Right lobe of liver (tissue), 4 donors: ENCODE results near the gene DBET.
"Not testable (repeated sequence)": the region's sequence is repeated elsewhere in the genome, so short reads cannot be mapped to it uniquely, and the experiment has no call there.

Experiments used
- POLR2A ChIP-seq: fragments of 450-650 bp; IDR thresholded peaks from one replicate; pipeline ENCODE4 v1.6.1; 2017; ENCODE audit warnings: antibody characterized with exemption, mild to moderate bottlenecking
- TF ChIP-seq, protein P1 (sequence below), 4 donors: fragments of 200-600 bp in 3 of 4; fragments of 450-650 bp in 1 of 4; IDR thresholded peaks; one replicate each; pipeline versions ENCODE4 v1.5.1 to v1.8.0; 2016 to 2022; ENCODE audit warnings: antibody characterized with exemption in 4 of 4, mild to moderate bottlenecking in 2 of 4
- donor health status: DM: no; HTN: no; CAD: no.
- donor health status: DM: no; HTN: no; CAD: no.
- donor health status: DM: no; HTN: yes; CAD: no.

- TF ChIP-seq, protein P1, sequence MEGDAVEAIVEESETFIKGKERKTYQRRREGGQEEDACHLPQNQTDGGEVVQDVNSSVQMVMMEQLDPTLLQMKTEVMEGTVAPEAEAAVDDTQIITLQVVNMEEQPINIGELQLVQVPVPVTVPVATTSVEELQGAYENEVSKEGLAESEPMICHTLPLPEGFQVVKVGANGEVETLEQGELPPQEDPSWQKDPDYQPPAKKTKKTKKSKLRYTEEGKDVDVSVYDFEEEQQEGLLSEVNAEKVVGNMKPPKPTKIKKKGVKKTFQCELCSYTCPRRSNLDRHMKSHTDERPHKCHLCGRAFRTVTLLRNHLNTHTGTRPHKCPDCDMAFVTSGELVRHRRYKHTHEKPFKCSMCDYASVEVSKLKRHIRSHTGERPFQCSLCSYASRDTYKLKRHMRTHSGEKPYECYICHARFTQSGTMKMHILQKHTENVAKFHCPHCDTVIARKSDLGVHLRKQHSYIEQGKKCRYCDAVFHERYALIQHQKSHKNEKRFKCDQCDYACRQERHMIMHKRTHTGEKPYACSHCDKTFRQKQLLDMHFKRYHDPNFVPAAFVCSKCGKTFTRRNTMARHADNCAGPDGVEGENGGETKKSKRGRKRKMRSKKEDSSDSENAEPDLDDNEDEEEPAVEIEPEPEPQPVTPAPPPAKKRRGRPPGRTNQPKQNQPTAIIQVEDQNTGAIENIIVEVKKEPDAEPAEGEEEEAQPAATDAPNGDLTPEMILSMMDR (IDR thresholded peaks at IDR 0.05), result not testable (repeated sequence)
- not testable (repeated sequence) for TF ChIP-seq POLR2A
Measured at GRCh38 chr4:190107766-190108485, 43.6 kb downstream of the DBET start.
